HG03139 (cell line): ENCODE data around the gene MGAT4A.
A peak's percentile ranks its signal among the peaks of the same experiment; 100 is the strongest.
"Not testable (repeated sequence)": the region's sequence is repeated elsewhere in the genome, so short reads cannot be mapped to it uniquely, and the experiment has no call there.

ENCODE experiments used
- ATAC-seq: cut with Tn5 transposase; IDR thresholded peaks from one replicate; pipeline ENCODE4 v1.9.1; 2021; ENCODE audit not compliant: unreplicated experiment

MGAT4A gene

GRCh38 chr2:98730707-98731040 lies 258 bp downstream of the MGAT4A start:
- peak; percentile 44 for ATAC-seq

- ATAC-seq, result no peak
These were observed 752 bp downstream of the MGAT4A start for GRCh38 chr2:98730053-98730706.

GRCh38 chr2:98729652-98730051 lies 1.3 kb downstream of the MGAT4A start:
- ATAC-seq, result no peak

- not testable (repeated sequence) for ATAC-seq
These were observed 2.7 kb downstream of the MGAT4A start for GRCh38 chr2:98728088-98728718.

- no peak for ATAC-seq
These were observed 3.4 kb downstream of the MGAT4A start for GRCh38 chr2:98727369-98728087.

GRCh38 chr2:98726735-98727368 lies 4.1 kb downstream of the MGAT4A start:
- ATAC-seq, result no peak

GRCh38 chr2:98726205-98726604 lies 4.7 kb downstream of the MGAT4A start:
- ATAC-seq, result no peak

- ATAC-seq, result no peak
These were observed 10.6 kb downstream of the MGAT4A start for GRCh38 chr2:98720286-98720685.

GRCh38 chr2:98717621-98718020 lies 13.3 kb downstream of the MGAT4A start:
- no peak for ATAC-seq

- no peak for ATAC-seq
These were observed 14.1 kb downstream of the MGAT4A start for GRCh38 chr2:98716786-98717185.

GRCh38 chr2:98715812-98716451 lies 15.0 kb downstream of the MGAT4A start:
- ATAC-seq, result no peak

- peak; percentile 71 for ATAC-seq
These were observed 17.5 kb downstream of the MGAT4A start for GRCh38 chr2:98713332-98714015.

- ATAC-seq, result no peak
These were observed 18.8 kb downstream of the MGAT4A start for GRCh38 chr2:98712145-98712544.

GRCh38 chr2:98711506-98711905 lies 19.4 kb downstream of the MGAT4A start:
- no peak for ATAC-seq

- ATAC-seq, result no peak
These were observed 20.2 kb downstream of the MGAT4A start for GRCh38 chr2:98710734-98711133.

GRCh38 chr2:98709535-98709934 lies 21.4 kb downstream of the MGAT4A start:
- ATAC-seq, result no peak

- ATAC-seq, result no peak
These were observed 22.3 kb downstream of the MGAT4A start for GRCh38 chr2:98708396-98709186.

GRCh38 chr2:98706591-98706990 lies 24.3 kb downstream of the MGAT4A start:
- ATAC-seq, result no peak

GRCh38 chr2:98705333-98705617 lies 25.7 kb downstream of the MGAT4A start:
- ATAC-seq, result no peak
